NCI-H2107 treated with DMSO at 0.1 percent for 48 hours (cell line): Measurements from ENCODE around the gene DMPK.
"Not testable (repeated sequence)": the region's sequence is repeated elsewhere in the genome, so short reads cannot be mapped to it uniquely, and the experiment has no call there.

Experiments used
- DNase-seq: peaks from one replicate; lab custom pipeline; 2025; ENCODE audit not compliant: unreplicated experiment; lab: John Stamatoyannopoulos, UW

DMPK gene

GRCh38 chr19:45815481-45816216, 33.4 kb upstream of the DMPK start:
- no peak for DNase-seq

- DNase-seq, result no peak
Measured at GRCh38 chr19:45814851-45815480, 32.7 kb upstream of the DMPK start, which contains the start of gene RSPH6A. RSPH6A (minus strand) TSS chr19:45815308; CDS start chr19:45815176, 132 bp downstream.

GRCh38 chr19:45814166-45814780, 32.0 kb upstream of the DMPK start:
- DNase-seq, result no peak

GRCh38 chr19:45812297-45812696, 30.0 kb upstream of the DMPK start:
- DNase-seq, result no peak

GRCh38 chr19:45809643-45810159, 27.4 kb upstream of the DMPK start:
- DNase-seq, result peak; percentile 79

GRCh38 chr19:45805719-45806118, 23.4 kb upstream of the DMPK start:
- DNase-seq, result no peak

GRCh38 chr19:45804959-45805230, 22.6 kb upstream of the DMPK start:
- DNase-seq, result no peak

GRCh38 chr19:45804140-45804958, 22.1 kb upstream of the DMPK start:
- no peak for DNase-seq

- no peak for DNase-seq
Measured at GRCh38 chr19:45801603-45802175, 19.4 kb upstream of the DMPK start.

- no peak for DNase-seq
Measured at GRCh38 chr19:45800070-45800553, 17.8 kb upstream of the DMPK start.

- not testable (repeated sequence) for DNase-seq
Measured at GRCh38 chr19:45799541-45799940, 17.3 kb upstream of the DMPK start.

- DNase-seq, result peak; percentile 63
Measured at GRCh38 chr19:45798995-45799517, 16.8 kb upstream of the DMPK start.

- no peak for DNase-seq
Measured at GRCh38 chr19:45794627-45795026, 12.3 kb upstream of the DMPK start.

GRCh38 chr19:45793876-45794275, 11.6 kb upstream of the DMPK start:
- DNase-seq, result no peak

- no peak for DNase-seq
Measured at GRCh38 chr19:45793178-45793564, 10.9 kb upstream of the DMPK start.

GRCh38 chr19:45792470-45793177, 10.3 kb upstream of the DMPK start, which contains the start of gene DMWD:
DMWD (minus strand) TSS chr19:45792845; CDS start chr19:45792756, 89 bp downstream.
- peak; percentile 93 for DNase-seq

GRCh38 chr19:45791744-45792469, 9.6 kb upstream of the DMPK start:
- DNase-seq, result no peak

GRCh38 chr19:45790942-45791341, 8.7 kb upstream of the DMPK start:
- no peak for DNase-seq
